K562 (cell line): ENCODE results near the gene NACA. TPM values are rescaled to one million over a fixed set of nuclear protein-coding genes. Genes with fewer than 3 reads are reported as not detected.

ENCODE experiments used
- ADNP ChIP-seq: fragments of 200-800 bp; sonication (Bioruptor generic); IDR thresholded peaks from 2 replicates; pipeline ENCODE4 v1.6.1; 2016; ENCODE audit warnings: missing genetic modification characterization, missing compliant biosample characterization
- ARID2 ChIP-seq: fragments of 450-650 bp; IDR thresholded peaks from 2 replicates; pipeline ENCODE4 v1.6.1; 2017; ENCODE audit warnings: antibody characterized with exemption, mild to moderate bottlenecking
- CBFB ChIP-seq: sonication (generic); formaldehyde crosslinking; IDR thresholded peaks from 2 replicates; pipeline ENCODE4 v1.4.0; 2020; ENCODE audit warnings: mild to moderate bottlenecking, missing genetic modification reagents
- CCNT2 ChIP-seq: IDR thresholded peaks from 2 replicates; pipeline ENCODE4 v1.6.1; 2011; ENCODE audit warnings: borderline replicate concordance, low read depth, mild to moderate bottlenecking, moderate library complexity, mixed read lengths, low read length; ENCODE audit not compliant: insufficient read length; ENCODE audit errors: extremely low read depth
- CHCHD3 ChIP-seq: fragments of 250-450 bp; sonication (Bioruptor Pico); IDR thresholded peaks from 2 replicates; pipeline ENCODE4 v2.1.2; 2022; ENCODE audit warnings: mild to moderate bottlenecking
- ELK1 ChIP-seq: sonication (generic); formaldehyde crosslinking; IDR thresholded peaks from 2 replicates; pipeline ENCODE4 v1.8.1; 2022; ENCODE audit warnings: missing genetic modification reagents
- EP400 ChIP-seq: fragments of 450-650 bp; IDR thresholded peaks from 2 replicates; pipeline ENCODE4 v1.6.1; 2017; ENCODE audit warnings: antibody characterized with exemption, mild to moderate bottlenecking, moderate library complexity
- FOSL1 ChIP-seq: fragments of 200-800 bp; sonication (Bioruptor generic); conservative IDR thresholded peaks from 2 replicates; pipeline ENCODE4 v1.6.1; 2016; ENCODE audit warnings: missing genetic modification characterization, missing compliant biosample characterization
- HDAC2 ChIP-seq: fragments of 450-650 bp; IDR thresholded peaks from 2 replicates; pipeline ENCODE4 v1.6.1; 2016; ENCODE audit warnings: mild to moderate bottlenecking
- MBD1 ChIP-seq: fragments of 250-450 bp; sonication (Bioruptor Pico); IDR thresholded peaks from 2 replicates; pipeline ENCODE4 v1.8.0; 2022; ENCODE audit warnings: inconsistent platforms
- MLLT1 ChIP-seq, 2 experiments: fragments of 450-650 bp; IDR thresholded peaks; 2 replicates each; pipeline ENCODE4 v1.6.1; 2016
- NCOR1 ChIP-seq: fragments of 450-650 bp; IDR thresholded peaks from 2 replicates; pipeline ENCODE4 v1.6.1; 2016; ENCODE audit warnings: mild to moderate bottlenecking, moderate library complexity
- NFATC3 ChIP-seq: fragments of 450-650 bp; IDR thresholded peaks from 2 replicates; pipeline ENCODE4 v1.6.1; 2017; ENCODE audit warnings: mild to moderate bottlenecking
- NFYB ChIP-seq: IDR thresholded peaks from 2 replicates; pipeline ENCODE4 v1.6.1; 2011; ENCODE audit warnings: mild to moderate bottlenecking, moderate library complexity; ENCODE audit not compliant: insufficient read length; ENCODE audit errors: extremely low read depth
- PTBP1 ChIP-seq: fragments of 200-400 bp; formaldehyde crosslinking; IDR thresholded peaks from 2 replicates; pipeline ENCODE4 v1.6.1; 2017; ENCODE audit warnings: low read depth, low read length
- SMARCE1 ChIP-seq: fragments of 450-650 bp; IDR thresholded peaks from 2 replicates; pipeline ENCODE4 v1.7.1; 2016; ENCODE audit warnings: mild to moderate bottlenecking
- ZBTB17 ChIP-seq: fragments of 450-650 bp; formaldehyde crosslinking; IDR thresholded peaks from 2 replicates; pipeline ENCODE4 v1.4.0; 2020; ENCODE audit warnings: mild to moderate bottlenecking
- ZNF143 ChIP-seq: sonication (generic); formaldehyde crosslinking; IDR thresholded peaks from 2 replicates; pipeline ENCODE4 v1.9.0; 2022; ENCODE audit warnings: mild to moderate bottlenecking, missing genetic modification reagents
- ZNF592 ChIP-seq: fragments of 450-650 bp; IDR thresholded peaks from 2 replicates; pipeline ENCODE4 v1.6.1; 2017; ENCODE audit warnings: antibody characterized with exemption, mild to moderate bottlenecking
- ZNF766 ChIP-seq: fragments of 200-800 bp; sonication (Bioruptor generic); conservative IDR thresholded peaks from 2 replicates; pipeline ENCODE4 v1.6.1; 2016; ENCODE audit warnings: missing genetic modification characterization, missing compliant biosample characterization
- ZNF778 ChIP-seq: fragments of 450-650 bp; formaldehyde crosslinking; IDR thresholded peaks from 2 replicates; pipeline ENCODE4 v1.4.0; 2020; ENCODE audit warnings: mild to moderate bottlenecking, moderate library complexity
- polyA plus RNA-seq, 8 experiments: library from polyadenylated mRNA; depleted of rRNA in 4 of 8; stranded (reverse) in 5 of 8; unstranded in 3 of 8; fragments of >200 nt; fragmentation: Nextera tagmentation in 2 of 8; fragmentation: Illumina TruSeq in 1 of 8; extraction: Ambion mirVana in 2 of 8; extraction: Trizol in 1 of 8; gene quantifications; 2 replicates each; pipeline versions ENCODE4 v1.2.1 to v1.2.3, GENCODE V29; 2011 to 2014; ENCODE audit warnings: inconsistent platforms in 1 of 8, missing spikeins in 1 of 8
- total RNA-seq, 7 experiments: library from RNA; depleted of rRNA in 6 of 7; stranded (reverse); fragments of >200 nt in 6 of 7; fragmentation: Illumina TruSeq in 2 of 7; extraction: Trizol in 2 of 7; gene quantifications; 2 replicates each; pipeline versions ENCODE4 v1.2.1 to v1.2.3, GENCODE V29; 2011 to 2021; ENCODE audit warnings: low replicate concordance in 1 of 7

NACA gene
- total and polyA plus RNA-seq, 9 of the 15 experiments (the other 6 are each of a cell fraction or from before 2014, with no cell fraction given): 1,030 to 2,416 (median 1,645) TPM

GRCh38 chr12:56695327-56696101 lies 29.6 kb downstream of the NACA start (continued):
- TF ChIP-seq ELK1 (CRISPR knock-in tag): no peak
- no peak for TF ChIP-seq NFYB
- TF ChIP-seq ZNF766 (CRISPR knock-in tag): peak; percentile 54; the same call in 1 of the 2 replicates
- TF ChIP-seq MBD1 (CRISPR knock-in tag): no peak
- peak; percentile 87 for TF ChIP-seq ZNF592
- peak; percentile 48; the same call in 1 of the 2 replicates for TF ChIP-seq SMARCE1
- no peak for TF ChIP-seq PTBP1
- 0 out of 2 replicates have a peak, but pooled peaks have one; percentile 30 for TF ChIP-seq HDAC2
- TF ChIP-seq NFATC3: no peak
- TF ChIP-seq CHCHD3 (CRISPR knock-in tag): no peak
- peak; percentile 53; the same call in 1 of the 2 replicates for TF ChIP-seq FOSL1
- TF ChIP-seq ZNF143 (CRISPR knock-in tag): no peak
- TF ChIP-seq ZBTB17: no peak
- peak; percentile 44; the same call in 1 of the 2 replicates for TF ChIP-seq ARID2
- 0 out of 2 replicates have a peak, but pooled peaks have one; percentile 36 for TF ChIP-seq ADNP (tag)
- no peak for TF ChIP-seq CBFB (CRISPR knock-in tag)
- no peak for TF ChIP-seq CCNT2
- TF ChIP-seq EP400: peak; percentile 59
- 0 out of 2 replicates have a peak, but pooled peaks have one; percentile 26 for TF ChIP-seq NCOR1
- no peak for TF ChIP-seq ZNF778 (CRISPR knock-in tag)
- peak in 1 of 2 experiments; percentile 22; a peak in 1 of 4 replicates for TF ChIP-seq MLLT1 (IDR thresholded peaks at IDR 0.05)
